ENCODE results near the gene LRP8.

DNA sequence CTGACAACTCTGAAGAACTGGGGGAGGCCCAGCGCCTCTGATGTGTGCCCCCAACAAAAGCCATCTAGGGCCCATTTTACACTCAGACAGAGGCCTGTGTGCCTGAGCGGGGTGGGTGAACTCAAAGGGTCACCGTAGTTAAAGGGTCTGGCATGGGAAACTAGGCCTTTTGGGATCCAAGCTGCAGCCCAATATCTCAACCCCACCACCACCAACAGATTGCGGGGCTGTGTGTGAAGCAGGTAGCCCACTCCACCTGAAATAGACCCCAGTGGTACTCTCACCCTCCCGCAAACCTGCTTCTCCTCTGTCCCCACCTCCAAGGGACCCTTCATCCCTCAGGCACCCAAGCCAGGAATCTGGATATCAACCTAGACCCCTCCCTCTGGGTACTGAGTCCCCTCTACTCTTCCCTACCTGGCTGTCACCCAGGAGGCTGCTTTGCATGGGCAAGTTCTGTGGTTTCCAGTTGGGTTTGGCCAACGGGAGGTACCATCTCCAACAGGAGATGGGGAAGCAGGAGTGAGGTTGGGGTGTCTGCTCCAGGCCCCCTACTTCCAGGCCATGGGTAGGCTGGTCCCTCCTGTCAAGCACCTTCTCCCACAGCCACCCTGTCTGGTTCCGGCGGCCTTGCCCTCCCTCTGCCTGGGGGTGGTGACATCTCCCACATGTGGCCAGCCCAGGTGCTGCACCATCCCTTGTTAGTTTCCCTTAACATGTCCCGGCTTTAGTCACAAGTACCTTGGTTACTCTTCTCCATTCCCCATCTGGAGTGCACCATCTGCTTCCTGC is 35.2 kb upstream of the LRP8 start:
- TF ChIP-seq, protein P1, sequence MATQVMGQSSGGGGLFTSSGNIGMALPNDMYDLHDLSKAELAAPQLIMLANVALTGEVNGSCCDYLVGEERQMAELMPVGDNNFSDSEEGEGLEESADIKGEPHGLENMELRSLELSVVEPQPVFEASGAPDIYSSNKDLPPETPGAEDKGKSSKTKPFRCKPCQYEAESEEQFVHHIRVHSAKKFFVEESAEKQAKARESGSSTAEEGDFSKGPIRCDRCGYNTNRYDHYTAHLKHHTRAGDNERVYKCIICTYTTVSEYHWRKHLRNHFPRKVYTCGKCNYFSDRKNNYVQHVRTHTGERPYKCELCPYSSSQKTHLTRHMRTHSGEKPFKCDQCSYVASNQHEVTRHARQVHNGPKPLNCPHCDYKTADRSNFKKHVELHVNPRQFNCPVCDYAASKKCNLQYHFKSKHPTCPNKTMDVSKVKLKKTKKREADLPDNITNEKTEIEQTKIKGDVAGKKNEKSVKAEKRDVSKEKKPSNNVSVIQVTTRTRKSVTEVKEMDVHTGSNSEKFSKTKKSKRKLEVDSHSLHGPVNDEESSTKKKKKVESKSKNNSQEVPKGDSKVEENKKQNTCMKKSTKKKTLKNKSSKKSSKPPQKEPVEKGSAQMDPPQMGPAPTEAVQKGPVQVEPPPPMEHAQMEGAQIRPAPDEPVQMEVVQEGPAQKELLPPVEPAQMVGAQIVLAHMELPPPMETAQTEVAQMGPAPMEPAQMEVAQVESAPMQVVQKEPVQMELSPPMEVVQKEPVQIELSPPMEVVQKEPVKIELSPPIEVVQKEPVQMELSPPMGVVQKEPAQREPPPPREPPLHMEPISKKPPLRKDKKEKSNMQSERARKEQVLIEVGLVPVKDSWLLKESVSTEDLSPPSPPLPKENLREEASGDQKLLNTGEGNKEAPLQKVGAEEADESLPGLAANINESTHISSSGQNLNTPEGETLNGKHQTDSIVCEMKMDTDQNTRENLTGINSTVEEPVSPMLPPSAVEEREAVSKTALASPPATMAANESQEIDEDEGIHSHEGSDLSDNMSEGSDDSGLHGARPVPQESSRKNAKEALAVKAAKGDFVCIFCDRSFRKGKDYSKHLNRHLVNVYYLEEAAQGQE (IDR thresholded peaks at IDR 0.05) = no peak
- TF ChIP-seq CTCF (IDR thresholded peaks at IDR 0.05; ENCODE audit: low read depth, low read length, missing input control) (no peak), RAD21 (IDR thresholded peaks at IDR 0.05) (no peak), RXRA (IDR thresholded peaks at IDR 0.05) (no peak), HNF4G (IDR thresholded peaks at IDR 0.05) (no peak), SP1 (IDR thresholded peaks at IDR 0.05) (no peak), YY1 (IDR thresholded peaks at IDR 0.05) (no peak), JUND (IDR thresholded peaks at IDR 0.05) (no peak), FOXA1 (IDR thresholded peaks at IDR 0.05) (no peak), ATF3 (IDR thresholded peaks at IDR 0.05) (no peak), GABPA (IDR thresholded peaks at IDR 0.05 in 1 of 2, conservative IDR thresholded peaks at IDR 0.05 in 1 of 2) (no peak), TAF1 (conservative IDR thresholded peaks at IDR 0.05) (no peak), ZBTB33 (IDR thresholded peaks at IDR 0.05) (no peak)
- TF ChIP-seq, protein P2, sequence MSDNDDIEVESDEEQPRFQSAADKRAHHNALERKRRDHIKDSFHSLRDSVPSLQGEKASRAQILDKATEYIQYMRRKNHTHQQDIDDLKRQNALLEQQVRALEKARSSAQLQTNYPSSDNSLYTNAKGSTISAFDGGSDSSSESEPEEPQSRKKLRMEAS (IDR thresholded peaks at IDR 0.05) = no peak
